HUES48 (cell line): ENCODE results near the gene MDP1.

Experiments
- H3K27ac ChIP-seq: one replicate; pipeline ENCODE4 v1.7.0; 2013; ENCODE audit warnings: low read depth, low read length, inconsistent platforms
- H3K27me3 ChIP-seq: 2 replicates; pipeline ENCODE4 v1.6.1; 2013; ENCODE audit warnings: mild to moderate bottlenecking, low read length; ENCODE audit not compliant: control insufficient read depth, insufficient read depth
- H3K36me3 ChIP-seq: 2 replicates; pipeline ENCODE4 v1.6.1; 2013; ENCODE audit warnings: low read length; ENCODE audit not compliant: control insufficient read depth, insufficient read depth
- H3K4me1 ChIP-seq: 2 replicates; pipeline ENCODE4 v1.6.1; 2013; ENCODE audit warnings: mild to moderate bottlenecking, low read length; ENCODE audit not compliant: control insufficient read depth, insufficient read depth
- H3K4me3 ChIP-seq: 2 replicates; pipeline ENCODE4 v1.5.1; 2013; ENCODE audit warnings: mild to moderate bottlenecking, low read depth, low read length
- H3K9ac ChIP-seq: 2 replicates; pipeline ENCODE4 v1.6.1; 2013; ENCODE audit warnings: mild to moderate bottlenecking, low read depth, low read length, moderate library complexity
- H3K9me3 ChIP-seq: 2 replicates; pipeline ENCODE4 v1.6.1; 2013; ENCODE audit warnings: low read length; ENCODE audit not compliant: control insufficient read depth, insufficient read depth

Gene MDP1

DNA sequence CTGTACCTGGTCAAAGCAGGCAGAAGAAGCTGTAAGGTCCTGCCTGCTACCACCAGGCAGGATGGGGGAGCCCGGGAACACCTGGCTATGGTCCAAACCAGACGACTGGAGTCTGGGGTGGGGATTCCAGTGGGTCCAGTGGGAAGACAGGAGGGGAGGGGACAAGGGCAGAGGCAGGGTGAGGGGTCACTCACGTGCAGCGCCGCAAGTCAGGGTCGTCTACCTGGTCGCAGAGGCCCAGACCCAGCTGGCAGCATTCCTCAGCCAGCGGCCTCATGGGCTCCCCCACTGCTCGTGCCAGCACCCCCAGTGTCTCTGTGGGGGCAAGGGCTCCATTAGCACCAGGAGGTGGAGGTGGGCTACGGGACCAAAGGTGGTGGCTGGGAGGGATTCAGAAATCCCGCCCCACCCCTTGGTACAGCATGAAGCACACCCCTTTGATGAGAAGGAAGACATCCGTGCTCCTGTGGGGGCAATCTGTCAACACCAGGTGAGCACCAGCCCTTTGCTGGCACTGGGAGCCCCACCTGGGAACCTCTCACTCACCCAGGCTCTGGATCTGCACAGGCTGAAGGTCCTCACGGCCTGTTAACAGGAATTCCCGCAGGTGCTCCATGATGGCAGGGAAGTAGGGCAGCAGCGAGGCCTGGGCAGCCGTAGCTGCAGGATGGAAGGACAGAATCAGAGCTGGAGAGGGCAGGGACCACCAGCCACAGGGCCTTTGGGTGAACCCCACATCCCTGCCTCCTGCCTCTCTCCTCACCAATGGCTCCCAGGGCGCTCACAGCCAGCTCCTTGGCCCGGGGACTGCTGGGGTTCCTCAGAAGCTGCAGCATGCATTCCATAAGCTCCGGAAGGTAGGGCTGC lies 31.5 kb downstream of the MDP1 start:
- no peak overlapping the region for H3K27ac ChIP-seq
- no peak overlapping the region for H3K9ac ChIP-seq
- peaks cover 82% of the 10 kb centered on the region for H3K36me3 ChIP-seq
- H3K4me3 ChIP-seq, result no peak overlapping the region
- peaks cover 3% of the 10 kb centered on the region for H3K4me1 ChIP-seq
- H3K9me3 ChIP-seq, result no peaks in the 10 kb centered on the region
- H3K27me3 ChIP-seq, result no peaks in the 10 kb centered on the region

GRCh38 chr14:24183014-24183481 lies 32.8 kb downstream of the MDP1 start:
- Histone ChIP-seq H3K36me3 (peaks cover 95% of the 10 kb centered on the region), H3K27ac (no peak overlapping the region), H3K9me3 (no peaks in the 10 kb centered on the region), H3K4me1 (peaks cover 3% of the 10 kb centered on the region), H3K27me3 (no peaks in the 10 kb centered on the region), H3K9ac (no peak overlapping the region), H3K4me3 (no peak overlapping the region)

GRCh38 chr14:24182110-24182882 lies 33.6 kb downstream of the MDP1 start:
- no peak overlapping the region for H3K4me3 ChIP-seq
- H3K9ac ChIP-seq, result no peak overlapping the region
- no peak overlapping the region for H3K27ac ChIP-seq
- H3K9me3 ChIP-seq, result no peaks in the 10 kb centered on the region
- peaks cover 98% of the 10 kb centered on the region for H3K36me3 ChIP-seq
- H3K27me3 ChIP-seq, result no peaks in the 10 kb centered on the region
- no peaks in the 10 kb centered on the region for H3K4me1 ChIP-seq

GRCh38 chr14:24181371-24182077 lies 34.3 kb downstream of the MDP1 start:
- Histone ChIP-seq H3K27ac (no peak overlapping the region), H3K9ac (no peak overlapping the region), H3K36me3 (peaks cover 98% of the 10 kb centered on the region), H3K4me1 (no peaks in the 10 kb centered on the region), H3K27me3 (no peaks in the 10 kb centered on the region), H3K9me3 (no peaks in the 10 kb centered on the region), H3K4me3 (no peak overlapping the region)

GRCh38 chr14:24179961-24180796 lies 35.7 kb downstream of the MDP1 start:
- no peak overlapping the region for H3K9ac ChIP-seq
- no peak overlapping the region for H3K27ac ChIP-seq
- H3K4me3 ChIP-seq, result no peak overlapping the region
- H3K27me3 ChIP-seq, result no peaks in the 10 kb centered on the region
- no peaks in the 10 kb centered on the region for H3K4me1 ChIP-seq
- peaks cover 87% of the 10 kb centered on the region for H3K36me3 ChIP-seq
- no peaks in the 10 kb centered on the region for H3K9me3 ChIP-seq

GRCh38 chr14:24179294-24179960 lies 36.4 kb downstream of the MDP1 start:
- Histone ChIP-seq H3K9ac (no peak overlapping the region), H3K27ac (no peak overlapping the region), H3K9me3 (no peaks in the 10 kb centered on the region), H3K36me3 (peaks cover 84% of the 10 kb centered on the region), H3K4me1 (no peaks in the 10 kb centered on the region), H3K27me3 (no peaks in the 10 kb centered on the region), H3K4me3 (no peak overlapping the region)

DNA sequence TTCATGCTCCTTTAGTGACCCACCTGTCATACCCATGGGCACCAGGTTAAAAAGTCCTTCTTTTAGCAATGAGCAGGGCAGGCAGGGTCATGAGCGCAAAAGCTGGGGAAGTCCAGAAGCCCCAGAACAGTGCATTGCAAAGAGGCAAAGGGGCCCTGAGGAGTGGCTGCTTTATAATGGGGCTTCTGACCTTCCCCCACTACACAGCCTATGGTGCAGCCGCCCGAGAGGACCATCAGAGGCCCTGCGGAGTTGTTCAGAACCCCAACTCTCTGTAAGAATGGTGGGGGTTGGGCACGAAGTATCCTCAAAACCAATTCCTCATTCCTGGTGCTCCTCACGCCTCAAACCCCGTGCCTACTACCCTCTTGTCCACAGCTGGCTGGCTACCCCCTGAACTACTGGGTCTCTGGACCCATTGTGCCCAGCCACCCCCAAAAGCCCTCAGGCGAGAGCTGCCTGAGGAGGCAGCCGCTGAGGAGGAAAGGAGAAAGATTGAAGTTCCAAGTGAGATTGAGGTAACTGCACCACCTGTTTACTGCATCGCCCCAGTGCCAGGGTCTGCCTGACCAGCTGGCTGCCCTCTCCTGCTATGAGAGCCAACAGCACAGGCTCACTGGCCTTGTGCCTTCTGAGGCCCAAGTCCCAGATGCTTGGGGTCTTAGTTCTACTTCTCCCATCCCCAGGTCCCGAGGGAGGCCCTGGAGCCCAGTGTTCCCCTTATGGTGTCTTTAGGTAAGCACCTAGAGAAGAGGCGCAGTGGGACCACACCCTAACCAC lies 37.3 kb downstream of the MDP1 start:
- H3K4me3 ChIP-seq, result no peak overlapping the region
- no peak overlapping the region for H3K27ac ChIP-seq
- H3K36me3 ChIP-seq, result peaks cover 78% of the 10 kb centered on the region
- H3K9me3 ChIP-seq, result no peaks in the 10 kb centered on the region
- H3K9ac ChIP-seq, result no peak overlapping the region
- no peaks in the 10 kb centered on the region for H3K4me1 ChIP-seq
- H3K27me3 ChIP-seq, result no peaks in the 10 kb centered on the region

DNA sequence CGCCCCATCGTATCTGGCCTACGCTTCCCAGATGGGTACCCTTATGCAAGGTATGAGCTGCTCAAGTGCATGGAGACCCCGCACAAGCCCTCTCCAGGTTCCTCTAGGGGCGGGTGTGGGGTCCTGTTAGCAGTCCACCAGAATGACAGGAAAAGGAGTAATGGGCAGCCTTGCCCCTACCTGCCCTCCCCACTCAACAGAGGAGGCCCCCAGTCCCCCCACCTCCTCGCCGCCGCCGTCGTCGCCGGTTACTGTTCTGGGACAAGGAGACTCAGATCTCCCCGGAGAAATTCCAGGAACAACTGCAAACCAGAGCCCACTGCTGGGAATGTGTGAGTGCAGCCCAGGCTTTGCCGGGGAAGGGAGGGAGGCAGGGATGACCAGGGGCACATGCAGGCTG lies 38.0 kb downstream of the MDP1 start:
- Histone ChIP-seq H3K36me3 (peaks cover 77% of the 10 kb centered on the region), H3K4me3 (no peak overlapping the region), H3K27ac (no peak overlapping the region), H3K9ac (no peak overlapping the region), H3K4me1 (no peaks in the 10 kb centered on the region), H3K27me3 (no peaks in the 10 kb centered on the region), H3K9me3 (no peaks in the 10 kb centered on the region)

GRCh38 chr14:24177041-24177825 lies 38.6 kb downstream of the MDP1 start:
- no peak overlapping the region for H3K27ac ChIP-seq
- H3K36me3 ChIP-seq, result peaks cover 70% of the 10 kb centered on the region
- H3K4me1 ChIP-seq, result 0 out of 2 replicates have a peak, but pooled peaks cover 4% of the 10 kb centered on the region
- H3K9ac ChIP-seq, result no peak overlapping the region
- H3K4me3 ChIP-seq, result no peak overlapping the region
- H3K27me3 ChIP-seq, result no peaks in the 10 kb centered on the region
- no peaks in the 10 kb centered on the region for H3K9me3 ChIP-seq
